ENCODE results near the gene SPATA13.

SPATA13 gene

GRCh38 chr13:24142453-24142852 is 18.1 kb upstream of the SPATA13 start (continued):
- TF ChIP-seq PRDM10 (tag by site-specific recombination; IDR thresholded peaks at IDR 0.05) (no peak), ZNF558 (tag by site-specific recombination; IDR thresholded peaks at IDR 0.05) (no peak), ZNF366 (tag by site-specific recombination; conservative IDR thresholded peaks at IDR 0.05) (peak; percentile 39; the same call in 1 of the 2 replicates), GLIS1 (tag by site-specific recombination; IDR thresholded peaks at IDR 0.05) (no peak), ZNF19 (tag by site-specific recombination; IDR thresholded peaks at IDR 0.05; ENCODE audit: low read depth) (no peak), ZNF133 (tag by site-specific recombination; IDR thresholded peaks at IDR 0.05) (no peak), ZNF658 (tag by site-specific recombination; IDR thresholded peaks at IDR 0.05) (no peak), ZNF544 (tag by site-specific recombination; IDR thresholded peaks at IDR 0.05) (no peak), MYNN (tag by site-specific recombination; IDR thresholded peaks at IDR 0.05; ENCODE audit: borderline replicate concordance) (no peak), WT1 (tag by site-specific recombination; IDR thresholded peaks at IDR 0.05) (no peak), ZNF785 (tag by site-specific recombination; IDR thresholded peaks at IDR 0.05) (no peak), ZSCAN4 (tag by site-specific recombination; IDR thresholded peaks at IDR 0.05) (no peak), GLI2 (tag by site-specific recombination; IDR thresholded peaks at IDR 0.05; ENCODE audit: borderline replicate concordance, low read depth) (no peak)

- Histone ChIP-seq H3K4me3 (ENCODE audit: low read depth, low read length) (no peak overlapping the region), H3K9me3 (ENCODE audit: control insufficient read depth, insufficient read depth, low read depth, low read length) (no peaks in the 10 kb centered on the region), H3K27ac (ENCODE audit: extremely low read depth, low read depth, low read length) (no peak overlapping the region), H3K4me1 (ENCODE audit: control insufficient read depth, insufficient read depth, low read length) (no peaks in the 10 kb centered on the region), H3K36me3 (ENCODE audit: control insufficient read depth in 2 of 2, insufficient read depth in 1 of 2, low read length in 2 of 2) (no peaks in the 10 kb centered on the region)
- ChIA-PET CTCF (interaction anchor here (1.4 kb wide), 1 partner anchor 182 kb away, joined by 3 read pairs; no protein-coding TSS in a partner anchor), POLR2A (no interaction called here)
- TF ChIP-seq ZBTB10 (tag by site-specific recombination; IDR thresholded peaks at IDR 0.05), result no peak
- no peak for TF ChIP-seq PATZ1 (tag by site-specific recombination; IDR thresholded peaks at IDR 0.05)
- no peak for TF ChIP-seq IKZF3 (tag by site-specific recombination; IDR thresholded peaks at IDR 0.05)
- TF ChIP-seq ZNF555 (tag by site-specific recombination; conservative IDR thresholded peaks at IDR 0.05), result no peak
- no peak for TF ChIP-seq ZNF214 (tag by site-specific recombination; IDR thresholded peaks at IDR 0.05; ENCODE audit: borderline replicate concordance)
- no peak for TF ChIP-seq ZNF19 (tag by site-specific recombination; IDR thresholded peaks at IDR 0.05; ENCODE audit: low read depth)
- TF ChIP-seq HOXC10 (CRISPR knock-in tag; IDR thresholded peaks at IDR 0.05), result no peak
- no peak for TF ChIP-seq ZNF114 (tag by site-specific recombination; IDR thresholded peaks at IDR 0.05)
- TF ChIP-seq ZBTB20 (tag by site-specific recombination; IDR thresholded peaks at IDR 0.05), result no peak
- no peak for TF ChIP-seq ZNF701 (tag by site-specific recombination; IDR thresholded peaks at IDR 0.05)
- TF ChIP-seq ZNF157 (tag by site-specific recombination; IDR thresholded peaks at IDR 0.05), result no peak
- TF ChIP-seq ZNF426 (tag by site-specific recombination; IDR thresholded peaks at IDR 0.05), result no peak
- no peak for TF ChIP-seq ZNF239 (tag by site-specific recombination; IDR thresholded peaks at IDR 0.05)
- no peak for TF ChIP-seq ZNF654 (tag by site-specific recombination; IDR thresholded peaks at IDR 0.05; ENCODE audit: low read depth)
- no peak for TF ChIP-seq ZNF184 (tag by site-specific recombination; IDR thresholded peaks at IDR 0.05)
- no peak for TF ChIP-seq ZNF292 (tag by site-specific recombination; IDR thresholded peaks at IDR 0.05; ENCODE audit: borderline replicate concordance, low read depth)
- no peak for TF ChIP-seq SP7 (tag by site-specific recombination; IDR thresholded peaks at IDR 0.05)
- no peak for TF ChIP-seq SP2 (tag by site-specific recombination; IDR thresholded peaks at IDR 0.05)
Measured at GRCh38 chr13:24142886-24143285, 17.6 kb upstream of the SPATA13 start.

Data from HEK293 (cell line).